ENCODE data around the gene DAB2IP.

Gene DAB2IP

GRCh38 chr9:121746411-121746810 is 95.0 kb downstream of the DAB2IP start:
- no peaks in the 10 kb centered on the region for H3K9me3 ChIP-seq (ENCODE audit: control insufficient read depth, insufficient read depth, low read length)
- H3K36me3 ChIP-seq (ENCODE audit: control insufficient read depth, low read length) = no peaks in the 10 kb centered on the region
- H4K20me1 ChIP-seq (ENCODE audit: control insufficient read depth, insufficient read depth, low read depth, low read length) = no peaks in the 10 kb centered on the region
- no peak for TF ChIP-seq EZH2phosphoT487 (IDR thresholded peaks at IDR 0.05; ENCODE audit: borderline replicate concordance, low read length)
- no peaks in the 10 kb centered on the region for H3F3A ChIP-seq (ENCODE audit: control insufficient read depth, insufficient read depth)
- H3K4me2 ChIP-seq (ENCODE audit: low read length) = no peak overlapping the region
- H3K4me1 ChIP-seq (ENCODE audit: control insufficient read depth, low read length) = peaks cover 5% of the 10 kb centered on the region
- no peak overlapping the region for H3K4me3 ChIP-seq (ENCODE audit: low read length)
- H3K27ac ChIP-seq (ENCODE audit: low read depth, low read length) = no peak overlapping the region
- no peaks in the 10 kb centered on the region for H3K79me2 ChIP-seq (ENCODE audit: control insufficient read depth, low read length)
- H3K9me2 ChIP-seq (replicated peaks; ENCODE audit: control insufficient read depth, low read length) = no peaks in the 10 kb centered on the region
- H3K27me3 ChIP-seq (ENCODE audit: control insufficient read depth, low read length) = no peaks in the 10 kb centered on the region

GRCh38 chr9:121746866-121747265 is 95.4 kb downstream of the DAB2IP start:
- no peaks in the 10 kb centered on the region for H3F3A ChIP-seq (ENCODE audit: control insufficient read depth, insufficient read depth)
- no peaks in the 10 kb centered on the region for H4K20me1 ChIP-seq (ENCODE audit: control insufficient read depth, insufficient read depth, low read depth, low read length)
- H3K9me3 ChIP-seq (ENCODE audit: control insufficient read depth, insufficient read depth, low read length) = no peaks in the 10 kb centered on the region
- H3K4me3 ChIP-seq (ENCODE audit: low read length) = no peak overlapping the region
- no peaks in the 10 kb centered on the region for H3K79me2 ChIP-seq (ENCODE audit: control insufficient read depth, low read length)
- H3K9me2 ChIP-seq (replicated peaks; ENCODE audit: control insufficient read depth, low read length) = no peaks in the 10 kb centered on the region
- no peak overlapping the region for H3K27ac ChIP-seq (ENCODE audit: low read depth, low read length)
- peaks cover 5% of the 10 kb centered on the region for H3K4me1 ChIP-seq (ENCODE audit: control insufficient read depth, low read length)
- H3K4me2 ChIP-seq (ENCODE audit: low read length) = no peak overlapping the region
- H3K27me3 ChIP-seq (ENCODE audit: control insufficient read depth, low read length) = no peaks in the 10 kb centered on the region
- TF ChIP-seq EZH2phosphoT487 (IDR thresholded peaks at IDR 0.05; ENCODE audit: borderline replicate concordance, low read length) = no peak
- no peak for TF ChIP-seq CTCF (IDR thresholded peaks at IDR 0.05; ENCODE audit: low read depth, low read length, poor library complexity, severe bottlenecking)
- no peaks in the 10 kb centered on the region for H3K36me3 ChIP-seq (ENCODE audit: control insufficient read depth, low read length)

- H3K36me3 ChIP-seq (ENCODE audit: control insufficient read depth, low read length) = no peaks in the 10 kb centered on the region
- no peaks in the 10 kb centered on the region for H4K20me1 ChIP-seq (ENCODE audit: control insufficient read depth, insufficient read depth, low read depth, low read length)
- peaks cover 5% of the 10 kb centered on the region for H3K4me1 ChIP-seq (ENCODE audit: control insufficient read depth, low read length)
- no peaks in the 10 kb centered on the region for H3K9me3 ChIP-seq (ENCODE audit: control insufficient read depth, insufficient read depth, low read length)
- H3K27ac ChIP-seq (ENCODE audit: low read depth, low read length) = no peak overlapping the region
- no peaks in the 10 kb centered on the region for H3F3A ChIP-seq (ENCODE audit: control insufficient read depth, insufficient read depth)
- H3K27me3 ChIP-seq (ENCODE audit: control insufficient read depth, low read length) = no peaks in the 10 kb centered on the region
- no peaks in the 10 kb centered on the region for H3K9me2 ChIP-seq (replicated peaks; ENCODE audit: control insufficient read depth, low read length)
- H3K4me2 ChIP-seq (ENCODE audit: low read length) = no peak overlapping the region
- no peak overlapping the region for H3K4me3 ChIP-seq (ENCODE audit: low read length)
- no peaks in the 10 kb centered on the region for H3K79me2 ChIP-seq (ENCODE audit: control insufficient read depth, low read length)
- no peak for TF ChIP-seq CTCF (IDR thresholded peaks at IDR 0.05; ENCODE audit: low read depth, low read length, poor library complexity, severe bottlenecking)
- TF ChIP-seq EZH2phosphoT487 (IDR thresholded peaks at IDR 0.05; ENCODE audit: borderline replicate concordance, low read length) = no peak
Measured at GRCh38 chr9:121748074-121748473, 96.6 kb downstream of the DAB2IP start.

GRCh38 chr9:121748727-121749423 is 97.4 kb downstream of the DAB2IP start:
- H3K9me3 ChIP-seq (ENCODE audit: control insufficient read depth, insufficient read depth, low read length) = no peaks in the 10 kb centered on the region
- H3K9me2 ChIP-seq (replicated peaks; ENCODE audit: control insufficient read depth, low read length) = no peaks in the 10 kb centered on the region
- no peaks in the 10 kb centered on the region for H3K36me3 ChIP-seq (ENCODE audit: control insufficient read depth, low read length)
- H3K27ac ChIP-seq (ENCODE audit: low read depth, low read length) = no peak overlapping the region
- peaks cover 5% of the 10 kb centered on the region for H3K4me1 ChIP-seq (ENCODE audit: control insufficient read depth, low read length)
- H4K20me1 ChIP-seq (ENCODE audit: control insufficient read depth, insufficient read depth, low read depth, low read length) = no peaks in the 10 kb centered on the region
- no peak overlapping the region for H3K4me2 ChIP-seq (ENCODE audit: low read length)
- no peaks in the 10 kb centered on the region for H3F3A ChIP-seq (ENCODE audit: control insufficient read depth, insufficient read depth)
- H3K79me2 ChIP-seq (ENCODE audit: control insufficient read depth, low read length) = no peaks in the 10 kb centered on the region
- no peaks in the 10 kb centered on the region for H3K27me3 ChIP-seq (ENCODE audit: control insufficient read depth, low read length)
- TF ChIP-seq EZH2phosphoT487 (IDR thresholded peaks at IDR 0.05; ENCODE audit: borderline replicate concordance, low read length) (no peak), CTCF (IDR thresholded peaks at IDR 0.05; ENCODE audit: low read depth, low read length, poor library complexity, severe bottlenecking) (no peak)
- no peak overlapping the region for H3K4me3 ChIP-seq (ENCODE audit: low read length)
